Measurements from ENCODE around the gene OR11A1.

Gene OR11A1

GRCh38 chr6:29419516-29419915, 37.4 kb downstream of the OR11A1 start:
- DNase-seq = no peak
- H3K9me2 ChIP-seq (replicated peaks; ENCODE audit: insufficient read depth, low read length) = no peaks in the 10 kb centered on the region
- H3K9ac ChIP-seq (ENCODE audit: low read length) = no peak overlapping the region
- H3K27me3 ChIP-seq (replicated peaks; ENCODE audit: insufficient read depth, low read length) = no peaks in the 10 kb centered on the region
- no peaks in the 10 kb centered on the region for H3K79me2 ChIP-seq (ENCODE audit: low read length)
- no peak overlapping the region for H3K4me2 ChIP-seq (ENCODE audit: low read depth, low read length)
- H3K9me3 ChIP-seq (replicated peaks; ENCODE audit: insufficient read depth, low read length) = no peaks in the 10 kb centered on the region
- H3K27ac ChIP-seq (ENCODE audit: low read length) = no peak overlapping the region
- no peak for TF ChIP-seq EZH2 (optimal IDR thresholded peaks at IDR 0.05; ENCODE audit: low read depth, low read length)
- no peak for TF ChIP-seq EZH2phosphoT487 (IDR thresholded peaks at IDR 0.05; ENCODE audit: low read length)
- TF ChIP-seq CTCF (IDR thresholded peaks at IDR 0.05; ENCODE audit: low read length) = no peak
- no peaks in the 10 kb centered on the region for H4K20me1 ChIP-seq (ENCODE audit: insufficient read depth, low read length)
- no peak overlapping the region for H3K4me3 ChIP-seq (ENCODE audit: low read length)
- no peaks in the 10 kb centered on the region for H3F3A ChIP-seq (ENCODE audit: insufficient read depth, low read length)
- no peak overlapping the region for H2AFZ ChIP-seq (ENCODE audit: low read length)
- no peaks in the 10 kb centered on the region for H3K36me3 ChIP-seq (replicated peaks; ENCODE audit: insufficient read depth, low read length)
- H3K4me1 ChIP-seq (ENCODE audit: low read length) = no peaks in the 10 kb centered on the region

GRCh38 chr6:29414588-29414987, 42.3 kb downstream of the OR11A1 start, which contains the start of gene OR12D1:
TSS of gene OR12D1 (plus strand) at chr6:29414928.
- Histone ChIP-seq H3K9me2 (replicated peaks; ENCODE audit: insufficient read depth, low read length) (no peaks in the 10 kb centered on the region), H3K9me3 (replicated peaks; ENCODE audit: insufficient read depth, low read length) (no peaks in the 10 kb centered on the region), H3K27ac (ENCODE audit: low read length) (no peak within 1 kb of the TSS), H3K36me3 (replicated peaks; ENCODE audit: insufficient read depth, low read length) (no peaks in the 10 kb centered on the region), H3F3A (ENCODE audit: insufficient read depth, low read length) (no peaks in the 10 kb centered on the region), H3K4me3 (ENCODE audit: low read length) (no peak within 1 kb of the TSS), H3K9ac (ENCODE audit: low read length) (no peak within 1 kb of the TSS), H2AFZ (ENCODE audit: low read length) (no peak within 1 kb of the TSS), H3K4me2 (ENCODE audit: low read depth, low read length) (no peak within 1 kb of the TSS), H3K79me2 (ENCODE audit: low read length) (no peaks in the 10 kb centered on the region), H3K4me1 (ENCODE audit: low read length) (no peaks in the 10 kb centered on the region), H3K27me3 (replicated peaks; ENCODE audit: insufficient read depth, low read length) (no peaks in the 10 kb centered on the region), H4K20me1 (ENCODE audit: insufficient read depth, low read length) (no peaks in the 10 kb centered on the region)
- no peak for DNase-seq
- TF ChIP-seq EZH2 (optimal IDR thresholded peaks at IDR 0.05; ENCODE audit: low read depth, low read length) (no peak), EZH2phosphoT487 (IDR thresholded peaks at IDR 0.05; ENCODE audit: low read length) (no peak), CTCF (IDR thresholded peaks at IDR 0.05; ENCODE audit: low read length) (no peak)

GRCh38 chr6:29403801-29404200, 53.1 kb downstream of the OR11A1 start:
- H4K20me1 ChIP-seq (ENCODE audit: insufficient read depth, low read length) = no peaks in the 10 kb centered on the region
- TF ChIP-seq CTCF (IDR thresholded peaks at IDR 0.05; ENCODE audit: low read length) (no peak), EZH2 (optimal IDR thresholded peaks at IDR 0.05; ENCODE audit: low read depth, low read length) (no peak), EZH2phosphoT487 (IDR thresholded peaks at IDR 0.05; ENCODE audit: low read length) (no peak)
- H3K27ac ChIP-seq (ENCODE audit: low read length) = no peak overlapping the region
- H3K36me3 ChIP-seq (replicated peaks; ENCODE audit: insufficient read depth, low read length) = no peaks in the 10 kb centered on the region
- H3F3A ChIP-seq (ENCODE audit: insufficient read depth, low read length) = no peaks in the 10 kb centered on the region
- no peak overlapping the region for H3K9ac ChIP-seq (ENCODE audit: low read length)
- H3K27me3 ChIP-seq (replicated peaks; ENCODE audit: insufficient read depth, low read length) = no peaks in the 10 kb centered on the region
- no peak for DNase-seq
- H3K9me2 ChIP-seq (replicated peaks; ENCODE audit: insufficient read depth, low read length) = no peaks in the 10 kb centered on the region
- H3K79me2 ChIP-seq (ENCODE audit: low read length) = no peaks in the 10 kb centered on the region
- H3K9me3 ChIP-seq (replicated peaks; ENCODE audit: insufficient read depth, low read length) = no peaks in the 10 kb centered on the region
- H3K4me2 ChIP-seq (ENCODE audit: low read depth, low read length) = no peak overlapping the region
- no peak overlapping the region for H2AFZ ChIP-seq (ENCODE audit: low read length)
- H3K4me3 ChIP-seq (ENCODE audit: low read length) = no peak overlapping the region
- no peaks in the 10 kb centered on the region for H3K4me1 ChIP-seq (ENCODE audit: low read length)
